Upper lobe of left lung (tissue), 4 donors: ENCODE measurements around the gene NRIP3.

ENCODE experiments used
- CTCF ChIP-seq, 6 experiments: fragments of 450-650 bp in 4 of 6; fragments of 200-600 bp in 2 of 6; sonication (generic) in 2 of 6; IDR thresholded peaks; one replicate each; pipeline ENCODE4 v1.5.1; 2016 to 2019; ENCODE audit warnings: antibody characterized with exemption in 6 of 6
- EP300 ChIP-seq, 4 donors: sonication (generic); formaldehyde crosslinking; IDR thresholded peaks; one replicate each; pipeline ENCODE4 v1.5.1; 2017; ENCODE audit warnings: antibody characterized with exemption in 4 of 4, control low read depth in 2 of 4
- POLR2A ChIP-seq, 4 donors: fragments of 450-650 bp; IDR thresholded peaks; one replicate each; pipeline ENCODE4 v1.5.1; 2016 to 2017; ENCODE audit warnings: antibody characterized with exemption in 4 of 4, mild to moderate bottlenecking in 2 of 4
- POLR2AphosphoS5 ChIP-seq, 2 donors: sonication (generic); formaldehyde crosslinking; IDR thresholded peaks; one replicate each; pipeline ENCODE4 v1.5.1; 2017; ENCODE audit warnings: antibody characterized with exemption in 2 of 2

- TF ChIP-seq POLR2A (IDR thresholded peaks at IDR 0.05), result no peak
- TF ChIP-seq CTCF (IDR thresholded peaks at IDR 0.05), result no peak
- TF ChIP-seq POLR2AphosphoS5 (IDR thresholded peaks at IDR 0.05), result no peak
- TF ChIP-seq EP300 (IDR thresholded peaks at IDR 0.05), result no peak
Measured at GRCh38 chr11:9008011-9008550, 4.3 kb upstream of the NRIP3 start.
